ENCODE measurements around the gene EFNA2. TPM values are rescaled to one million over a fixed set of nuclear protein-coding genes. Genes with fewer than 3 reads are reported as not detected.
A peak's percentile ranks its signal among the peaks of the same experiment; 100 is the strongest.

Gene EFNA2
- polyA plus RNA-seq, 1 donor (not counting 4 experiments of a cell fraction or from before 2014, with no cell fraction given): not detected

- DNase-seq (ENCODE audit: low read depth, low spot score): no peak
These were observed 35.7 kb upstream of the EFNA2 start for GRCh38 chr19:1249990-1250436.

GRCh38 chr19:1250437-1251260 is 35.0 kb upstream of the EFNA2 start:
- peaks cover 6% of the 10 kb centered on the region for H3K4me1 ChIP-seq (ENCODE audit: control insufficient read depth, extremely low read depth, insufficient read depth, low read length)
- no peaks in the 10 kb centered on the region for H3K9me1 ChIP-seq (ENCODE audit: control insufficient read depth, extremely low read depth, insufficient read depth, low read length)
- H2AFZ ChIP-seq (ENCODE audit: control insufficient read depth, low read length): no peak overlapping the region
- no peaks in the 10 kb centered on the region for H3K27me3 ChIP-seq (ENCODE audit: control insufficient read depth, extremely low read depth, insufficient read depth, low read length)
- H3K36me3 ChIP-seq (ENCODE audit: control insufficient read depth in 2 of 2, extremely low read depth in 1 of 2, insufficient read depth in 2 of 2, low read length in 2 of 2): peaks cover 14 to 25% of the 10 kb centered on the region in 2 experiments
- peak overlapping the region; percentile 83 for H3K9ac ChIP-seq (ENCODE audit: control insufficient read depth, extremely low read depth, insufficient read depth, low read length)
- H3K4me3 ChIP-seq (ENCODE audit: control insufficient read depth in 2 of 3, extremely low read depth in 1 of 3, insufficient read depth in 2 of 3, low read depth in 1 of 3, low read length in 3 of 3): peak overlapping the region; percentile 83 to 87 (median 85)
- peak overlapping the region; percentile 81 for H3K4me2 ChIP-seq (ENCODE audit: control insufficient read depth, extremely low read depth, insufficient read depth, low read depth, low read length)
- dilution Hi-C loops (cut with MboI; ENCODE audit: extremely low pct_ligation_motif_present, low sequenced_read_pairs): no loop called here
- peaks cover 43% of the 10 kb centered on the region for H3K79me2 ChIP-seq (ENCODE audit: control insufficient read depth, insufficient read depth, low read length)
- H3K27ac ChIP-seq (ENCODE audit: control insufficient read depth, insufficient read depth, low read length): peak overlapping the region; percentile 69
- TF ChIP-seq CTCF (optimal IDR thresholded peaks at IDR 0.05 in 1 of 3, IDR thresholded peaks at IDR 0.05 in 1 of 3, conservative IDR thresholded peaks at IDR 0.05 in 1 of 3; ENCODE audit: extremely low read depth in 1 of 3, insufficient read depth in 2 of 3, low read length in 3 of 3): no peak
- TF ChIP-seq EZH2 (IDR thresholded peaks at IDR 0.05; ENCODE audit: low read length): no peak
- no peaks in the 10 kb centered on the region for H3K9me3 ChIP-seq (ENCODE audit: control insufficient read depth, low read depth, low read length)
- peaks cover 5% of the 10 kb centered on the region for H4K20me1 ChIP-seq (ENCODE audit: control insufficient read depth, extremely low read depth, insufficient read depth, low read length)
- DNase-seq (ENCODE audit: low read depth, low spot score) (no peak), FAIRE-seq (no peak)

More at GRCh38 chr19:1249990-1250436, 35.7 kb upstream of the EFNA2 start:
- peak overlapping the region; percentile 69 to 87 (median 85) for H3K4me3 ChIP-seq (ENCODE audit: control insufficient read depth in 2 of 3, extremely low read depth in 1 of 3, insufficient read depth in 2 of 3, low read depth in 1 of 3, low read length in 3 of 3)
- H3K27me3 ChIP-seq (ENCODE audit: control insufficient read depth, extremely low read depth, insufficient read depth, low read length): no peaks in the 10 kb centered on the region
- no peaks in the 10 kb centered on the region for H3K9me3 ChIP-seq (ENCODE audit: control insufficient read depth, low read depth, low read length)
- peaks cover 5% of the 10 kb centered on the region for H4K20me1 ChIP-seq (ENCODE audit: control insufficient read depth, extremely low read depth, insufficient read depth, low read length)
- no peaks in the 10 kb centered on the region for H3K9me1 ChIP-seq (ENCODE audit: control insufficient read depth, extremely low read depth, insufficient read depth, low read length)
- TF ChIP-seq EZH2 (IDR thresholded peaks at IDR 0.05; ENCODE audit: low read length) (no peak), CTCF (optimal IDR thresholded peaks at IDR 0.05 in 1 of 3, IDR thresholded peaks at IDR 0.05 in 1 of 3, conservative IDR thresholded peaks at IDR 0.05 in 1 of 3; ENCODE audit: extremely low read depth in 1 of 3, insufficient read depth in 2 of 3, low read length in 3 of 3) (no peak)
- no peak overlapping the region for H2AFZ ChIP-seq (ENCODE audit: control insufficient read depth, low read length)
- H3K79me2 ChIP-seq (ENCODE audit: control insufficient read depth, insufficient read depth, low read length): peaks cover 37% of the 10 kb centered on the region
- no peak for FAIRE-seq
- no peak overlapping the region for H3K4me2 ChIP-seq (ENCODE audit: control insufficient read depth, extremely low read depth, insufficient read depth, low read depth, low read length)
- peak overlapping the region; percentile 83 for H3K9ac ChIP-seq (ENCODE audit: control insufficient read depth, extremely low read depth, insufficient read depth, low read length)
- peak overlapping the region; percentile 69 for H3K27ac ChIP-seq (ENCODE audit: control insufficient read depth, insufficient read depth, low read length)
- H3K4me1 ChIP-seq (ENCODE audit: control insufficient read depth, extremely low read depth, insufficient read depth, low read length): peaks cover 7% of the 10 kb centered on the region
- dilution Hi-C loops (cut with MboI; ENCODE audit: extremely low pct_ligation_motif_present, low sequenced_read_pairs): no loop called here
- H3K36me3 ChIP-seq (ENCODE audit: control insufficient read depth in 2 of 2, extremely low read depth in 1 of 2, insufficient read depth in 2 of 2, low read length in 2 of 2): peaks cover 11 to 18% of the 10 kb centered on the region in 2 experiments
